SU-DHL-6 (cell line): ENCODE measurements around the gene CCDC88C.

Experiments used
- H2AFZ ChIP-seq: fragments of 200-600 bp; sonication (generic); 2 replicates; pipeline ENCODE4 v1.6.1; 2014; ENCODE audit warnings: low read depth, mild to moderate bottlenecking, moderate library complexity, mixed read lengths, antibody characterized with exemption, low read length; ENCODE audit not compliant: severe bottlenecking
- H3F3A ChIP-seq: fragments of 200-600 bp; shearing (Covaris generic); 2 replicates; pipeline ENCODE4 v1.6.0; 2016; ENCODE audit warnings: antibody characterized with exemption, mild to moderate bottlenecking; ENCODE audit not compliant: insufficient read depth
- H3K27ac ChIP-seq: fragments of 200-600 bp; sonication (generic); 2 replicates; pipeline ENCODE4 v1.5.1; 2016; ENCODE audit warnings: low read depth, mild to moderate bottlenecking, low read length, moderate library complexity, mixed read lengths
- H3K27me3 ChIP-seq: fragments of 200-600 bp; sonication (generic), shearing (Covaris generic); 2 replicates; pipeline ENCODE4 v1.6.0; 2014; ENCODE audit warnings: mild to moderate bottlenecking, low read length
- H3K36me3 ChIP-seq: fragments of 200-600 bp; sonication (generic); 2 replicates; pipeline ENCODE4 v1.6.1; 2014; ENCODE audit warnings: mild to moderate bottlenecking, low read length, mixed read lengths
- H3K4me2 ChIP-seq: fragments of 300-600, 200-600 bp; shearing (Covaris generic), sonication (generic); 2 replicates; pipeline ENCODE4 v1.6.0; 2014; ENCODE audit warnings: low read length, low read depth, mild to moderate bottlenecking; ENCODE audit not compliant: poor library complexity, severe bottlenecking
- H3K4me3 ChIP-seq: fragments of 200-600 bp; sonication (generic); 2 replicates; pipeline ENCODE4 v1.5.1; 2014; ENCODE audit warnings: antibody characterized with exemption, low read length, mild to moderate bottlenecking, mixed read lengths; ENCODE audit not compliant: insufficient read depth, poor library complexity, severe bottlenecking
- H3K79me2 ChIP-seq: fragments of 200-600 bp; sonication (generic); 2 replicates; pipeline ENCODE4 v1.6.1; 2014; ENCODE audit warnings: mild to moderate bottlenecking, low read length, moderate library complexity; ENCODE audit not compliant: insufficient read depth
- H3K9ac ChIP-seq: fragments of 200-600 bp; sonication (generic); 2 replicates; pipeline ENCODE4 v1.7.0; 2014; ENCODE audit warnings: mild to moderate bottlenecking, low read length
- H3K9me2 ChIP-seq: fragments of 200-600 bp; sonication (generic); replicated peaks from 2 replicates; pipeline ENCODE4 v1.6.1; 2014; ENCODE audit warnings: low read length; ENCODE audit not compliant: insufficient read depth
- H3K9me3 ChIP-seq: fragments of 200-600 bp; sonication (generic); 2 replicates; pipeline ENCODE4 v1.6.1; 2014; ENCODE audit warnings: low read length, mixed read lengths; ENCODE audit not compliant: insufficient read depth
- H4K20me1 ChIP-seq: fragments of 200-600 bp; sonication (generic); 2 replicates; pipeline ENCODE4 v1.6.1; 2014; ENCODE audit warnings: low read depth, mild to moderate bottlenecking, antibody characterized with exemption, low read length, moderate library complexity, mixed read lengths
- EZH2phosphoT487 ChIP-seq: fragments of 200-600 bp; sonication (generic), shearing (Covaris generic); conservative IDR thresholded peaks from 2 replicates; pipeline ENCODE4 v1.6.1; 2018; ENCODE audit warnings: mild to moderate bottlenecking, antibody characterized with exemption, low read length, moderate library complexity, mixed read lengths
- TF ChIP-seq, protein P1 (sequence below): fragments of 200-600 bp; sonication (generic); IDR thresholded peaks from one replicate; pipeline ENCODE4 v1.5.1; 2017; ENCODE audit warnings: antibody characterized with exemption, mild to moderate bottlenecking, low read length, moderate library complexity; ENCODE audit not compliant: insufficient read depth, poor library complexity, severe bottlenecking

The CCDC88C gene

DNA sequence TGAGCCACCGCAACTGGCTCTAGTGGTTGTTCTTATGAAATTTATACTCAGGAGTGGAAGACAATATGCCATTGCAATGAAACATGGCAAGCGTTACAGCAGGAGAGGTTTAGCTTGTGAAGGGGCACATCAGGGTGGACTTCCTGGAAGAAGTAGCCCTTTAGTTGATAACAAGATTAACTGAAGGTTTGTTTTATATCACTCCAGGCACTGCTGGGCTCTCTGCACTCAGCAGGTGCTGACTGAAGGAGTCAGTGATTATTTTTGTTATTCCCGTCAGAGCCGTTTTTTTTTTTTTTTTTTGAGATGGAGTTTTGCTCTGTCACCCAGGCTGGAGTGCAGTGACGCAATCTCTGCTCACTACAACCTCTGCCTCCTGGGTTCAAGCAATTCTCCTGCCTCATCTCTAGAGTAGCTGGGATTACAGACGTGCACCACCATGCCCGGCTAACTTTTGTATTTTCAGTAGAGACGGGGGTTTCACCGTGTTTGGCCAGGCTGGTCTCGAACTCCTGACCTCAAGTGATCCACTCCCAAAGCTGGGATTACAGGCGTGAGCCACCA lies 155.6 kb downstream of the CCDC88C start:
- no peaks in the 10 kb centered on the region for H3K9me2 ChIP-seq
- H3K9ac ChIP-seq: no peak overlapping the region
- peaks cover 11% of the 10 kb centered on the region for H3F3A ChIP-seq
- H2AFZ ChIP-seq: no peak overlapping the region
- H3K79me2 ChIP-seq: no peaks in the 10 kb centered on the region
- no peaks in the 10 kb centered on the region for H3K36me3 ChIP-seq
- no peaks in the 10 kb centered on the region for H3K9me3 ChIP-seq
- H3K4me2 ChIP-seq: no peak overlapping the region
- TF ChIP-seq, protein P1, sequence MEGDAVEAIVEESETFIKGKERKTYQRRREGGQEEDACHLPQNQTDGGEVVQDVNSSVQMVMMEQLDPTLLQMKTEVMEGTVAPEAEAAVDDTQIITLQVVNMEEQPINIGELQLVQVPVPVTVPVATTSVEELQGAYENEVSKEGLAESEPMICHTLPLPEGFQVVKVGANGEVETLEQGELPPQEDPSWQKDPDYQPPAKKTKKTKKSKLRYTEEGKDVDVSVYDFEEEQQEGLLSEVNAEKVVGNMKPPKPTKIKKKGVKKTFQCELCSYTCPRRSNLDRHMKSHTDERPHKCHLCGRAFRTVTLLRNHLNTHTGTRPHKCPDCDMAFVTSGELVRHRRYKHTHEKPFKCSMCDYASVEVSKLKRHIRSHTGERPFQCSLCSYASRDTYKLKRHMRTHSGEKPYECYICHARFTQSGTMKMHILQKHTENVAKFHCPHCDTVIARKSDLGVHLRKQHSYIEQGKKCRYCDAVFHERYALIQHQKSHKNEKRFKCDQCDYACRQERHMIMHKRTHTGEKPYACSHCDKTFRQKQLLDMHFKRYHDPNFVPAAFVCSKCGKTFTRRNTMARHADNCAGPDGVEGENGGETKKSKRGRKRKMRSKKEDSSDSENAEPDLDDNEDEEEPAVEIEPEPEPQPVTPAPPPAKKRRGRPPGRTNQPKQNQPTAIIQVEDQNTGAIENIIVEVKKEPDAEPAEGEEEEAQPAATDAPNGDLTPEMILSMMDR: no peak
- TF ChIP-seq EZH2phosphoT487: no peak
- H3K4me3 ChIP-seq: no peak overlapping the region
- no peaks in the 10 kb centered on the region for H3K27me3 ChIP-seq
- H3K27ac ChIP-seq: no peak overlapping the region
- no peaks in the 10 kb centered on the region for H4K20me1 ChIP-seq

DNA sequence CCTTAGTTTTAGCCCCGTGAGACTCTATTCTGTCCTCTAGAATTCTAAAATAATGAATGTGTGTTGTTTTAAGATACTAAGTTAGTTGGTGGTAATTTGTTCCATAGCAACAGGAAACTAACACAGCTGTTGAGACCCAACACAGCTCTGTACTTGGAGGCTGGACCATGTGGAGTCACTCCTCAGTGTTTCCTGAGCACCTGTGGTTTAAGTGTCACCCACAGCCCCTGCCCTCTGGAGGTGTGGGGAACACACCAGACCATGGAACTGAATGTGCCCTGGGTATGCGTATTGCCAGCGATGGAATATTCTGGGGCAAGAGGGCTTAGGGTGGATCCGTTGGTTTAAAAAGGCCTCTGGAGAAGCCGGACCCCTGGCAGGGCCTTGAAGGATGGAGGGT lies 156.5 kb downstream of the CCDC88C start:
- no peaks in the 10 kb centered on the region for H4K20me1 ChIP-seq
- H3K9ac ChIP-seq: no peak overlapping the region
- H3K9me2 ChIP-seq: no peaks in the 10 kb centered on the region
- TF ChIP-seq, protein P1: no peak
- TF ChIP-seq EZH2phosphoT487: no peak
- H3K9me3 ChIP-seq: no peaks in the 10 kb centered on the region
- H2AFZ ChIP-seq: no peak overlapping the region
- H3K79me2 ChIP-seq: no peaks in the 10 kb centered on the region
- H3K27me3 ChIP-seq: no peaks in the 10 kb centered on the region
- H3K4me3 ChIP-seq: no peak overlapping the region
- H3K27ac ChIP-seq: no peak overlapping the region
- no peak overlapping the region for H3K4me2 ChIP-seq
- H3F3A ChIP-seq: 0 out of 2 replicates have a peak, but pooled peaks cover 2% of the 10 kb centered on the region
- H3K36me3 ChIP-seq: no peaks in the 10 kb centered on the region

DNA sequence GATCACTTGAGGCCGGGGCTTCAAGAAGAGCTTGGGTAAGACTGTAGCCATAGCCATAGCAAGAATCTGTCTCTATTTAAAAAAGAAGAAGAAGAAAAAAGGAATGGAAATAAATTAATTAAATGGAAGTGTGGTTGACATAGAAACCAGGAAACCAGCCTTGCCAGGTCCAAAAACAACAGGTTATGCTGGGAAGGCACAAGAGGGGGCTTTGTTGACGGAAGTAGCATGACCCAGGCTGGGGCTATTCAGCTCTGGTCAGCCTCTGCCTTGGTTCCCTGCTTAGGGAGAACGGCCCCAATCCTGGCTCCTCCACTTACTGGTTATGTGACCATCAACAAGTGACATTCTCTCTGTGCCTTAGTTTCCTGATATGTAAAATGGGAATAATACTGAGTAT lies 158.7 kb downstream of the CCDC88C start:
- H3F3A ChIP-seq: no peaks in the 10 kb centered on the region
- H4K20me1 ChIP-seq: no peaks in the 10 kb centered on the region
- no peaks in the 10 kb centered on the region for H3K9me3 ChIP-seq
- H3K36me3 ChIP-seq: no peaks in the 10 kb centered on the region
- no peak overlapping the region for H3K9ac ChIP-seq
- H2AFZ ChIP-seq: no peak overlapping the region
- TF ChIP-seq, protein P1: no peak
- TF ChIP-seq EZH2phosphoT487: no peak
- no peak overlapping the region for H3K4me2 ChIP-seq
- no peak overlapping the region for H3K27ac ChIP-seq
- no peaks in the 10 kb centered on the region for H3K9me2 ChIP-seq
- no peak overlapping the region for H3K4me3 ChIP-seq
- H3K27me3 ChIP-seq: no peaks in the 10 kb centered on the region
- H3K79me2 ChIP-seq: no peaks in the 10 kb centered on the region
